Small intestine (tissue), 7 donors: ENCODE results near the gene SMIM45.

ENCODE experiments used
- DNase-seq, 2 donors: peaks; one replicate each; pipeline versions ENCODE4 v3.0.0 to v3.0.0-alpha.2; 2013
- FAIRE-seq: peaks from 2 replicates; lab custom pipeline; 2012; peaks lifted over from hg19 to GRCh38; lab: Jason Lieb, UNC
- H3K27ac ChIP-seq, 3 donors: one replicate each; pipeline ENCODE4 v1.5.1; 2013; ENCODE audit warnings: low read length in 2 of 3, mild to moderate bottlenecking in 2 of 3, control low read depth in 1 of 3, inconsistent platforms in 1 of 3, low read depth in 1 of 3, moderate library complexity in 1 of 3
- H3K27me3 ChIP-seq, 3 donors: one replicate each; pipeline ENCODE4 v1.6.1; 2013; ENCODE audit warnings: low read length in 3 of 3, inconsistent platforms in 1 of 3; ENCODE audit not compliant: control insufficient read depth in 3 of 3, insufficient read depth in 3 of 3
- H3K36me3 ChIP-seq, 3 donors: one replicate each; pipeline ENCODE4 v1.6.1; 2013; ENCODE audit warnings: low read length in 3 of 3, inconsistent platforms in 1 of 3, low read depth in 1 of 3, mild to moderate bottlenecking in 1 of 3, moderate library complexity in 1 of 3; ENCODE audit not compliant: control insufficient read depth in 3 of 3, insufficient read depth in 2 of 3
- H3K4me1 ChIP-seq, 3 donors: one replicate each; pipeline ENCODE4 v1.6.1; 2013; ENCODE audit warnings: low read length in 2 of 3, inconsistent platforms in 1 of 3, low read depth in 1 of 3, mild to moderate bottlenecking in 1 of 3, moderate library complexity in 1 of 3; ENCODE audit not compliant: control insufficient read depth in 3 of 3, insufficient read depth in 2 of 3
- H3K4me3 ChIP-seq, 3 donors: one replicate each; pipeline ENCODE4 v1.5.1; 2013; ENCODE audit warnings: low read length in 3 of 3, control low read depth in 1 of 3, inconsistent platforms in 1 of 3, low read depth in 1 of 3, mild to moderate bottlenecking in 1 of 3, moderate library complexity in 1 of 3
- H3K9me3 ChIP-seq, 2 donors: one replicate each; pipeline ENCODE4 v1.6.1; 2013; ENCODE audit warnings: low read depth in 1 of 2, low read length in 1 of 2; ENCODE audit not compliant: control insufficient read depth in 2 of 2, insufficient read depth in 1 of 2
- WGBS, 3 donors: extraction: QIAGEN DNeasy Blood & Tissue Kit; methylation state at CpG; one replicate each; pipeline ENCODE4 v1.1.7; 2013; 5-methylcytosine and 5-hydroxymethylcytosine counted together
- donor health status: healthy with polysubstance abuse.
- donor health status: control.
- donor health status: control.
- donor health status: Bipolar disorder and iron deficiency.
- donor health status: healthy.

SMIM45 gene

DNA sequence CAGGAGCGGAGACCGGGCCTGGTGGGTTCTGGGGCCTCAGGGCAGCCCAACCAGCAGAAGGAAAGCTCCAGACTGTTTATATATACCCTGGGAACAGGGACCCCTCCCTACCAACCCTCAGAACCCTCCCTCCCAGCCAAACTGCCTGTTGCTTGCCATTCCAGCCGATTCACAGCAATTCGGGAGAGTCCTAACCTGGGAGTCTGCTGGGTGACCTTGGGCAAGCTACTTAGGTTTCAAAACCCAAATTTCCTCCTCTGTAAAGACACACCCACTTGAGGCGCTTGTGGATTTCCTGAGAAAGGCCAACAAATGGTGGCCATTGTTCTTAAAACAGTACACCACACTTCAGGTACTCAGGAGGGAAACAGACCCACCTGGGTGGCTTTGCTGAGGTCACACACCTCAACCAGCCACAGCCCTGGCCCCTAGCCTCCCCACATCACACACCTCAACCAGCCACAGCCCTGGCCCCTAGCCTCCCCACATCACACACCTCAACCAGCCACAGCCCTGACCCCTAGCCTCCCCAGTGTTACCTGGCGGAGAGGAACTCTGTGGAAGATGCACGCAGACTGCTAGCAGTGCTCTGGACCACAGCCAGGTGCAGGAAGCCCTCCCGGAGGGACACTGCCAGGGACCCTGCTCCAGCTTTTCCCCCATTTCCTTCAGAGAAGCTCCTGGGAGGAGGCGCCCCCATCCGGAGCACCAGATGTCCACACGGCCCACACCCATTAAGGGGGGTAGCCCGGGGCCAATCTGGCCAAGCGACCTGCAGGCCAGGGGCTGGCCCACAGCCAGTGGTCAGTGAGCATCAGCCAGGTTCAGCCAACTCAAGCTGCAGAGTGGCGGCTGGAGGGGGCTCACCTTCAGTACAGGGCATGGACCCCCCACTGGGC lies 43.3 kb upstream of the SMIM45 start:
- FAIRE-seq (no peak), DNase-seq (no peak)
- peaks cover 0 to 7% of the 10 kb centered on the region in 2 donors for H3K9me3 ChIP-seq
- H3K36me3 ChIP-seq: peaks cover 7 to 46% (median 8%) of the 10 kb centered on the region in 3 donors
- peaks cover 0 to 10% (median 3%) of the 10 kb centered on the region in 3 donors for H3K4me1 ChIP-seq
- 51 to 69% (median 61%) methylated on average over 12 to 14 of the region's 14 CpGs for WGBS, 3 donors
- no peak overlapping the region for H3K27ac ChIP-seq
- H3K4me3 ChIP-seq: no peak overlapping the region
- peaks cover 6 to 51% (median 27%) of the 10 kb centered on the region in 3 donors for H3K27me3 ChIP-seq

DNA sequence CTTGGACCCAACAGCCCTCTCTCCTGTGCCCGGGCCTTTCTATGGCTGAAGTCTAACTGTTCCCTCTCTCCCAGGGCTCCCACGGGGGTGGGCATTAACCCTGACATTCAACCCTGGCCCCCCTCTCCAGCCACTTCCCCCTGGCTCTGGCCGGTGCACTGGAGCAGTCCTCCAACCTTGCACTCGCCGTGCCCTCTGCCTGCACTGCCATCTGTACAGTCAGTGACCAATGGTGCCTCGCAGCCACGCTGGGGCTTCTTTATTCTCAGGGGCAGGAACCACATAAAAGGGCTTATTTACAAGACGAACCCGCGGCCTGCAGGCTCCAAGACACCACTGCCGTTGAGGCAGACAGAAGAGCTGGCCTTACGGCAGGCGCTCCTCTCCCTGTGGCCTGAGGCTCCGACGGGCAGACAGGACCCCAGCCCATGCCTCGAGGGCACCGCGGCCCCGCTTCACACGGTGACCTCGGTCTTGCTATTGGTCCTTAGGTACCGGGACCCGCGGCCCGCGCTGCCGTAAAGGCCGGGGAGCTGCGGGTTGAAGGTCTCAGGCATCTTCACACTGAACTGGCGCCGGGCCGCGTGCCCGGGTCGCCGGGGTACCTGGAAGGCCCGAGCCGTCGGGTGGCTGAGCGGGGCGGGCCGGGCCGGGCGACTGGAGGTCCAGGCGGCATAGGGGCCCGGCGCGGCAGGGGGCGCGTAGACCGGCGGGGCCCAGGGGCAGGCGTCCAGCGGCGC lies 42.5 kb upstream of the SMIM45 start:
- Histone ChIP-seq H3K27me3 (peaks cover 6 to 56% (median 31%) of the 10 kb centered on the region in 3 donors), H3K27ac (no peak overlapping the region)
- no peak for FAIRE-seq

DNA sequence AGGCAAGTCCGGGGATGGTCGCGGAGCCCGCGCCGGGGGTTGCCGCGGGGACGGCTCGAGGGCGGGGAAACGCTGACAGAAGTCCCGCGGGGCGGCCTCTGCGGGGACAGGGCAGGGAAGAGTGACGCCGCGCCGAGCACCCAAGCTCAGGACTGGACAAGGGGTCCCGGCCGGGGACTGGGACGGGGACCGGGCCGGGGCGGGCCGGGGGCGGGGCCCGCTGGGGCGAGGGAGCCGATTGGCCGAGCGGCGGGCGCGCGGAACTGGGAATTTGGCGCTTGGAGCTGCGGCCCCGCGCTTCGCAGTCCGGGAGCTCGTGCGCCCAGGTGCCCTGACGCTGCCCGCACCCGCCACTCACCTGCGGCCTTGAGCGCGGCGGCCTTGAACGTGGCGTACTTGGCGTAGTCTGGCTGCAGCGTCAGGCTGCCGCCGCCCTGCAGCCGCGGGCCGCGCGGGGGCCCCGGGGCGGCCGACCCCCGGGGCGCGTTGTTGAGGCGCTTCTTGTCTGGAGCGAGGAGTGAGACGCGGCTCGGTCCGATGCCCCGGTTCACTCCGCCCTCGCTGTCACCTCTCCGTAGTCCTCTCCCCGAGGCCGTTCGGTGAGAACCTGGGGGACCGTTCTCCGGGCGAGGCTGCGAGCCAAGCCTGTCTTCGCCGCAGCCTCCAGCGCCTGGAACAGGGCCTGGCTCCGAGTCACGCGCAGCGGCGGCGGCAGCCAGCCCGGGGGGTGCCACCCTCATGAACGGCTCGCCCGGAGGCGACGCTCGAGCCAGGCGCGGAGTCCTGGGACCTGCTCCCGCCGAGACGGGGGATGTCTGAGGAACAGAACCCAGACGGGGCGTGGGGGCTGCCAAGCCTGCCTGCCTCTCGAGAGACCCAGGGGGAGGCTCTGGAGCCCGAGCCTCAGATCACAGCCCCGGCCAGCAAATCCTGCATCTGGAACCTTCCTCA lies 41.6 kb upstream of the SMIM45 start:
- Histone ChIP-seq H3K4me3 (peak overlapping the region in 1 of 3 donors; percentile 37), H3K27ac (no peak overlapping the region), H3K36me3 (peaks cover 2 to 29% (median 5%) of the 10 kb centered on the region in 3 donors), H3K27me3 (peaks cover 6 to 60% (median 33%) of the 10 kb centered on the region in 3 donors), H3K4me1 (peaks cover 0 to 13% (median 3%) of the 10 kb centered on the region in 3 donors), H3K9me3 (peaks cover 0 to 7% of the 10 kb centered on the region in 2 donors)
- DNase-seq (peak in 1 of 2 donors; percentile 58), FAIRE-seq (no peak)
- 0 to 2% (median 1%) methylated on average over 88 to 112 of the region's 112 CpGs for WGBS, 3 donors

More for the DNA sequence above, 42.5 kb upstream of the SMIM45 start:
- H3K36me3 ChIP-seq: peaks cover 2 to 38% (median 7%) of the 10 kb centered on the region in 3 donors
- no peak for DNase-seq
- H3K4me3 ChIP-seq: peak overlapping the region in 1 of 3 donors; percentile 37
- H3K4me1 ChIP-seq: peaks cover 0 to 10% (median 3%) of the 10 kb centered on the region in 3 donors
- WGBS, 3 donors: 13 to 24% (median 21%) methylated on average over 38 to 55 of the region's 55 CpGs
- peaks cover 0 to 7% of the 10 kb centered on the region in 2 donors for H3K9me3 ChIP-seq

DNA sequence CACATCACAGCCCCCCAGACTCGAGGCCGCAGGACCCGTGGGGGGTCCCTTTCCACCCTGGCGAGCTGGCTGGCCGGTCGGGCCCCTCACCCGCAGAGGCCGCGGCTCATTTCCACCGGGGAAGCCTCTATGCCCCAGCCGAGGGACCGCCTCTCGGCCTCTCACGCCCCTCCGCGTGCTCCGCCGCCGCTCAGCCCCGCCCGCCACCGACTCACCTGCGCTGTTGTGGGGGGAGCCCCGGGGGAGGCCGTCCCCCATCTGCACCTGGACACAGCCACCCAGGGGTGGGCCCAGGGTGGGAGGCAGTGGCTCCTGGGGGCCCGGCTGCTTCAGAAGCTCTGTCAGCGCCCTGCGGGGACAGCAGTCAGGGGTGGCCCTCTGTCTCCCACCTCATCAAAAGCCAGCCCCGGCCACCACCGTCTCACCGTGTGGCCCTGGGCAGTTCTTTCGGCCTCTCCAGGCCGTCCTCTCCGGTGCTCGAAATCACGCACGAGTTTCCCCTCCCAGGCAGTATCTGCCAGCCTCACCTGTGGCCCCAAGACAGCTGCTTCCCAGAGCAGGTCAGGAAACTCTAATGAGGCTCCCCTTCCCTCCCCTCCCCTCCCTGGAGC lies 40.8 kb upstream of the SMIM45 start:
- DNase-seq (no peak), FAIRE-seq (no peak)
- WGBS, 3 donors: 6 to 8% (median 8%) methylated on average over 31 to 37 of the region's 37 CpGs
- Histone ChIP-seq H3K4me1 (peaks cover 0 to 17% (median 3%) of the 10 kb centered on the region in 3 donors), H3K36me3 (peaks cover under 1 to 22% (median 2%) of the 10 kb centered on the region in 3 donors), H3K9me3 (peaks cover 0 to 7% of the 10 kb centered on the region in 2 donors), H3K27ac (no peak overlapping the region), H3K4me3 (peak overlapping the region in 1 of 3 donors; percentile 9), H3K27me3 (peaks cover 6 to 68% (median 35%) of the 10 kb centered on the region in 3 donors)

DNA sequence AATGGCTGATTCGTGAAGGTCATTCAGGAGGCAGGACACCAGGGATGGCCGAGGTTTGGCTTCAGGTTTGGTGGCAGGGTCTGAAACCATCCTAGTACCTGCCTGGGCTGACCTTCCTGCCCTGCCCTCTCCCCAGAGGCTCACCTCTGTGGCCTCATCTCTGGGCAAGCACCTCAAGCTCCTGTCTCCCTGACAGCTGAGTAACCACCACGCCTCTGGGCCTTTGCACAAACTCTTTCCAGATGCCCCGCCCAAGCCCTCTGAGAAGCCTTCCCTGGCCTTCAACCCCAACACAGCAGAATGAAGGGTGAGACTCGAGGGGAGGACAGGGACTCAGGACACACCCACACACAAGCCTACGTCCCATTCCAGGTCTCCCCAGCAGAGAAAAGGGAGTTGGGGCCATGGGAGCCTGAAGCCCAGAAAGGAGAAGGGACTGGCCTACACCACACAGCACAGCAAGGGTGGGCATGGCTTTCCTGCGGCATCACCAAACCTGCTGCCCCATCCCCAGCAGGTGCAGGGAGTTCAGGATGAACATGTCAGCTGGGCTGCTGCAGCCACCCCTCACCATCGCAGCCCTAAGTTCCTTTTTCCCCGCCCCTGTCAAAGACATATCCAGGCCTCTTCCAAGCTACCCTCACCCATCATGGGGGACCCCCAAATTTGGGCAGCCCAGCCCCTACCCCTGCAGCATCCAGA lies 39.5 kb upstream of the SMIM45 start:
- H3K4me1 ChIP-seq: peaks cover 0 to 17% (median 3%) of the 10 kb centered on the region in 3 donors
- WGBS, 3 donors: 54 to 75% (median 62%) methylated on average over 9 of the region's 9 CpGs
- FAIRE-seq: no peak

DNA sequence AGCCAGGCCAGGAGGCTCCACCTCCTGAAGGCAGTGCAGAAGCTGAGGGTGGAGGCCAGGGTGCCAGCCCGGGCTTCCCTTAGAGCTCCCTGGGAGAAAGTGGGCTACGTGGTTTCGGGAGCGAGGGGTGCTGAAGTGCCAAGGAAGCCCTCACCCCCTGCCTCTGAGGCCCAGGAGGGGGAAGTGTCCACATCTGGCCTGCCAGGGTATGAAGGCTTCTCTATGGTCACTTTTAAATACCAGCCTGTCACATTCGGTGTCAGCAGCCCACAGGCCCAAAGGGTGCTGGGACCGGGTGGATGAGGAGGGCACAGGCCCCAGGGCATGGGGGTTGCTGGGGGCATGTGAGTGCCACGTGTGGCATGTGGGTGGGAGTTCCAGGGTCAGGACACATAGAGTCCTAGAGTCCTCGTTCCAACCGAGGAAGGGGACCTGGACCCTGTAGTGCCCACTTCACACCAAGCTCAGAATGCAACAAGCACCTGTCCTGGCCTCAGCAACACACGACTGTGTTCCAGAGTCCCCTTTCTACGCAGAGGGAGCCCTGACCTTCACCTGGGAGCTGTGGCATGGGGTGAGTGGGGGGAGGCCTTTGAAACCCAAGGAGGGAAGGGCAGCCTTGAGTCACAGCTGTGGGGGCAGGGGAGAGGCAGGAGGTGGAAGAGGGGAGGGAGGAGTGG lies 38.8 kb upstream of the SMIM45 start:
- Histone ChIP-seq H3K4me1 (peaks cover 0 to 19% (median 3%) of the 10 kb centered on the region in 3 donors), H3K9me3 (peaks cover 0 to 7% of the 10 kb centered on the region in 2 donors), H3K27ac (no peak overlapping the region), H3K4me3 (no peak overlapping the region), H3K36me3 (peaks cover 0 to 2% (median 0%) of the 10 kb centered on the region in 3 donors), H3K27me3 (peaks cover 6 to 86% (median 40%) of the 10 kb centered on the region in 3 donors)
- no peak for FAIRE-seq
- whole genome bisulfite sequencing, 3 donors: 53 to 59% (median 57%) methylated on average over 11 of the region's 11 CpGs
- no peak for DNase-seq

More for the DNA sequence above, 39.5 kb upstream of the SMIM45 start:
- Histone ChIP-seq H3K27me3 (peaks cover 6 to 82% (median 40%) of the 10 kb centered on the region in 3 donors), H3K9me3 (peaks cover 0 to 7% of the 10 kb centered on the region in 2 donors), H3K27ac (no peak overlapping the region), H3K36me3 (peaks cover 0 to 9% (median 0%) of the 10 kb centered on the region in 3 donors), H3K4me3 (no peak overlapping the region)
- no peak for DNase-seq
